Activated CD8-positive, alpha-beta memory T cell treated with anti-CD3 and anti-CD28 coated beads, Interleukin-2, amount 50 U/mL, for 48 hours (primary cell): ENCODE results near the gene SFRP4.

Experiments used
- DNase-seq: peaks from one replicate; pipeline ENCODE4 v3.0.0-alpha.2; 2020

SFRP4 gene

DNA sequence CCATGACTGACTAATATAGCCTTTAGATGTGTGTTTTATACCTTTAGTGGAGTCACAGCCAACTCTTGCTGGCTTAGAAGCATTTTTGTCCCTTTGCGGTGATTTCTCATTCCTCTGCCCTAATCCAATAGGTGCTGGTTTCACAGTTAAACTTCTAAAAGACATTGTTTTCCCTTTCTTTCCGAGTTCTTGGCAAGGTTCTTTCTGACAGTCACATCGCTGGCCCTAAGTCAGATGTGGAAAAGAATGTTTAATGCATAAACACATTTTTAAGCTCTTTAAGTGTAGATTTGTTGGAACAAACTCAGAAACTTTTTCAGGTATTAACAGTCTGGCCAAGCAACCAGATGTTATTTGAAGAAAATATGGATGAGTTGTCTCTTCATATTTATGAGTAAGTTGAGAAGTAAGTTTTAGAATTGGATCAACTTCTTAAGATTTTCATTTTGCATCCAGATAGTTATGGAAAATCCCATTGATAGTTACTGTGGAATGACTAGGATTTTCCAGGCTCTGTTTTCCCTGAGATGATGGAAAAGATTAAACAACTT is 7.9 kb upstream of the SFRP4 start:
- no peak for DNase-seq

DNA sequence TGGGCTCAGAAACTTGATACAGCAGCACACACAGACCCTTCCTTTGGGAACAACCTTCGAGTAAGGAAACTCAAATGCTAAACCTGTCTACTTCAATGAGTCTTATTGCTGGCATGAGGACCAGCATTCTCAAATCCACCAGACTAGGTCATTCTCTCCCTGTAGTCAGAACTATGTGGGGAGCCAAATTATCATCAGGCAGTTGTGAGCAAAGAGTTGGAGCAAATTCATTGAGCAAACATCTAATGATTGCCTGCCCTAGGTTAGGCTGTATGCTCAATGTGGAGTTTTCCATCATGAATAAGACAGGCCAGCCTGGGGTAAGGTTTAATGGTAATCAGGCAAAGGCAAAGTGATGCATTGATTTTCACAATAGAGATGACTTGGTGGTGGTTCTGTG is 7.4 kb upstream of the SFRP4 start:
- DNase-seq: no peak

DNA sequence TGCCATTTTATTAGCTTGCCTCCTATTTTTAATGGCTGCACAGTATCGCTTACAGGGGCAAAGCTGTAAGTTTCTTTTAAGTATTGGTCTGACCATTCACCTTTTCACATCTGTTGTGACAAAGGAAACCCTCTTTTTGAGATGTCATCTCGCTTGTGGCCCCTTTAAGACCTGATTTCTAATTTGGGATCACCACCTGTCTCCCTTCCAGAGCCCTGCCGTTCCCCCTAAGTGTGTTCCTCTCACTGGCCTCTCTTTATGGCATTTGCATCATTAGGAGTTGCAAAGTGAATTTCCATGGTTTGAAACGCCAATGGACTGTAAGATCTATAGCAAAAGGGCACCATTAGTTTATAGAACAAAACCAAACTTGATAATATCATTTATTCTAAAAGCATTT is 5.3 kb upstream of the SFRP4 start:
- DNase-seq: no peak

DNA sequence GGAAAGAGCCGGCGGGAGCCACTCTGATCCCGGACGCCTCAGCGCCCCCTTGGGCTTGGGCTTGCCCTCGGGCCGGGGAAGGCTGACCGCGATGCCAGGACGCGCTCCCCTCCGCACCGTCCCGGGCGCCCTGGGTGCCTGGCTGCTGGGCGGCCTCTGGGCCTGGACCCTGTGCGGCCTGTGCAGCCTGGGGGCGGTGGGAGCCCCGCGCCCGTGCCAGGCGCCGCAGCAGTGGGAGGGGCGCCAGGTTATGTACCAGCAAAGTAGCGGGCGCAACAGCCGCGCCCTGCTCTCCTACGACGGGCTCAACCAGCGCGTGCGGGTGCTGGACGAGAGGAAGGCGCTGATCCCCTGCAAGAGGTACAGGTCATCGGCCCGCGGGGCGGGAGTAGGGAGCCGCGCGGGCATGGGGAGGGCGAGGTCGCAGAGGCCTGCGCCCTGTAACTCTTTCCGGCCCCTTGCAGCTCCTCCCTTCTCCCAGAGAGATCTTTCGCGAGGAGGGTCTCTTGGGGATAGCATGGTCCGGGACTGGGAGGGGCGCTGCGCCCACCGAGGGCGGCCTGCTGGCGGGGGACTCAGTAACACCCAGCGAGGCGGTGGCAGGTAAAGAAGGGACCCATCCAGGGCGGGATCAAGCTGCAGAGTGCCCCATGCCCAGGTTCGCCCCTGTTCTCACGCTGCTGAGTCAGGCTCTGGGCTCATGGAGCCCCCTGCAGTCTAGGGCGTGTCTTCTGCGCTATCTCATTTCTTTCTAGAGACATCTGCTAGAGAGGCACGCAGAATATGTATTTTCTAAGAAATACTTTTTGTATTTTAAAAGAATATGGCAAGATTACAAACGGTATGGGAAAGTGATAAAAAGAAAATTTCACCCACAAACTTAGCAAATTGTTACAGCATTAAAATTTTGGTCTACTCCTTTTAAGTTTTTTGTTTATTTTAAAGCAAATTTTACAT is 4.5 kb upstream of the SFRP4 start:
- DNase-seq: peak; percentile 60

DNA sequence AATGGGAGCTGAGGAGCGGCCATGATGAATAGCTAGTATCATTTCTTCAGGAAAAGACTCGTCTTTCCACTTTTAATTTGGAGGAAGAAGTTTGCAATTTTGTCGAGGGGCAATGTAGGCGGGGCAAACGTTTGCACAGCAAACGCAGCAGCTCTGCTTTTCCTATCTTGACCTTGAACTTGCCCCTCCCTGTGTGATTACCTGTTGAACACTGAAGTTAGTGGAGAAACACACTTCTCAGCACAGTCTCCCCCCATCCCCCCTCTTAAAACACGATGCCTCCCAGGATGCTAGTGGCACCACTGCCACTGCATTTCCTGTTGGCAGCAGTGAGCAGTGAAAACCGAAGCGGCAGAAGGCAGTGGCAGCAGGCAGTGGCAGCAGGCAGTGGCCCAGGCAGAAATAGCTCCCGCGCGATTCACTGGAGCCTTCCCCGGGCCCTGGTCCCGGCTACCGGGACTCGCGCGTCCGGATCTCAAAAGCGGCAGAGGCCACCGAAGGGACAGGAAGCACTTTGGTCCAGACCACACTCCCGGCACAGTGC is 3.8 kb upstream of the SFRP4 start, which contains the start of gene EPDR1:
TSS of gene EPDR1 (plus strand) at position 336 of the 544 bp plus-strand sequence. CDS start 300 bp downstream, outside the sequence.
- peak; percentile 61 for DNase-seq

DNA sequence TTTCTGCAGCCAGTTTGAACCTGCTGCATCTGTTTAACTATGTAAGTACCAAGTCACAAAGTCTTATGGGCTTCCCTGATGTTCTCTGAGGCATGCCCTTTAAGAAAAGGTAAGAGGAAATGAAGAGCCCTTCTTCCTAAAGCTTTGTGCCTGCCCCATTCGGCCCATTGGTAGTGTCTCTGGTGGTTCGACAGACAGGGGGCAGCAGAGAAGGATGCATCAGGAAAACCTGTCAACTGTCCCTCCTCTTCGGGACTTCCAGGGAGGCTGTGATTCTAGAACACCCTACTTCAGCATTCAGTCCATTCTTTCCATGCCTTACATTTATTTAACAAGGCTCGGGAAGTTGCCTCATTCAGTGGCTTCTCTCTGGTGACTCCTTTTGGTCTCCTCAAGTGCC is 1.9 kb upstream of the SFRP4 start:
- no peak for DNase-seq

DNA sequence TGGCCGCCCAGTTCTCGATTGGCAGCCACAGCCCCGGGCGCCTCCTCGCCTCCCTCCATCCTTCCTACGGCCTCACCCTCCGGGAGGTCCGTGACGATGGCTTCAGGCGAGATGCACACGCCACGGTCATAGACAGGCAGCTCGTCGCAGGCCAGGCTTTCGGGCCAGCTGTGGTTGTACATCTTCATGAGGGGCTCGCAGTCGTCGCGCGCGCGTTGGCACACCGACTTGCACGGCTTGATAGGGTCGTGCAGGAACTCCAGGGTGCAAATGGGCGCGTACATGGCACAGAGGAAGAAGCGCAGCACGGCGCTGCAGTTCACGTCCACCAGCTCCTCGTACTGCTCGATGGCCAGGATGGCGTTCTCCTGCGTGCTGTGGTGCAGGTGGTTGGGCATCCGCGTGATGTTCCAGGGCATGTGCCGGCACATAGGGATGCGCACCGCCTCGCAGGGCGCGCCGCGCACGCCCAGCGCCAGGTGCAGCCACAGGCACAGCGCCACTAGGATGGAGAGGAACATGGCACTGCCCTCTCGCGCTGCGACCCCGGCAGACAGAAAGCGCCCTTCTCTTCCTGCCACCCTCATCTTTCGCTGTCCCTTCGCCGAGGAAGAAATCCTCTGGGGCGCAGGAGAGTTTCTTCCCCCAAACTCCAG is 472 bp downstream of the SFRP4 start:
- peak; percentile 53 for DNase-seq

DNA sequence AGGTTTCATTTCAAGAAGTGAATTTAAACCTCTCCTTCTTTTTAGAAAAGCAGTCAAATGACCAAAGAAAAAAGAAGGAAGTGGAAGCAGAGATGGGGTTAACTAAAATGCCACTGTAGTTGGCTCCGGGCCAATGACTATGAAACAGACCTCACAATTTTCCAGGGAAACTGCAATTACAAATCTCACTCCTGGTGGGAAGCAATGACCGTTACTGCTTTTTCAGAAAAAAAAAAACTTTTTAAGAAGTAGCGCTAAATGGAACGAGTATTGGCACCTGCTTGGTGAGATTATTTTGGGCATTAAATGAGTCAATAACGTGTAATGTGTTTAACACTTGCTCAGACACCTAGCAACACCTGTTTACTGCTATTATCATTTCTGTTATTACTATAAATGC is 1.2 kb downstream of the SFRP4 start:
- DNase-seq: no peak

DNA sequence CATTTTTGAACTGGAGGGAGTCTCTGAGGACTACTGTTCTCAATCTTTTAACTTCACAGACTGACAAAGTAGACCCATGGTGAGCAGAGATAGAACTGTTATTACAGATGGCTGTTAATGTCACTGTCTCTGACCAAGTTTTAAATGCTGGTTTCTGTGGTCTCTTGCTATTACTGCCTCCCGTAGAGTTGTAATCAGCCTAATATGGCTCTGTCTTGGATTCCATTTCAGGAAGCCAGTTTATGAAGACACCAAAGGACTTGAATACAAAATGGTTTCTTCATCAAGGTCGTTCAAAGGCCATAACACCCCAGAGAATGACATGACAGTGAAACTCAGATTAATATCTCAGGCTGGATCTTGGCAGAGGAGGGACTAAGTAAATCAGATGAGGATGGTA is 3.9 kb downstream of the SFRP4 start:
- DNase-seq: no peak

DNA sequence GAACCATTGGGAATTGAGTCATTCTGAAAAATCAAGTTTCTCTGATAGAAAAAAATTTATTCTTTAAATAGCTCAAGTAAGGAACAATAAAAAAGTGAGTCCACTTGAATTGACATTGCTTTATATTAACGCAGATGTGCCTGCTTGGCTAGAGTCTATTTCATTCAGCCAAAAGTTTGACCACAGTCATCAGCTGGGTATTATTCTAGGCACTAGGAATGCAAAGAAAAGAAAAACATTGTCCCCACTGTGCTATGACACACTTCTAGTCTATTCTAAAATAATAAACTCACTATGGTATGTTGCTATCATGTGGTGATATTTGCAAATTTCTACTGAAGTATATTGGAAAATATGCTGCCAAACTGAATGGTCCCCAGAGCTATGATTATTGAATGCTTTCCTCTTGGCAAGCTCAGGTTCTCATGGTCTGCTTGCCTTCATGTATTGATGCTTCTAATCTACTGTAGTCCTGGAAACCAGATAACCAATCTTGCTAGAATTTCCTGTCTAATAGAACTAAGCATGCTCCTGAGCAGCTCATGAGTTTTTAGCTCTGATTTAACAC is 8.3 kb downstream of the SFRP4 start:
- no peak for DNase-seq

DNA sequence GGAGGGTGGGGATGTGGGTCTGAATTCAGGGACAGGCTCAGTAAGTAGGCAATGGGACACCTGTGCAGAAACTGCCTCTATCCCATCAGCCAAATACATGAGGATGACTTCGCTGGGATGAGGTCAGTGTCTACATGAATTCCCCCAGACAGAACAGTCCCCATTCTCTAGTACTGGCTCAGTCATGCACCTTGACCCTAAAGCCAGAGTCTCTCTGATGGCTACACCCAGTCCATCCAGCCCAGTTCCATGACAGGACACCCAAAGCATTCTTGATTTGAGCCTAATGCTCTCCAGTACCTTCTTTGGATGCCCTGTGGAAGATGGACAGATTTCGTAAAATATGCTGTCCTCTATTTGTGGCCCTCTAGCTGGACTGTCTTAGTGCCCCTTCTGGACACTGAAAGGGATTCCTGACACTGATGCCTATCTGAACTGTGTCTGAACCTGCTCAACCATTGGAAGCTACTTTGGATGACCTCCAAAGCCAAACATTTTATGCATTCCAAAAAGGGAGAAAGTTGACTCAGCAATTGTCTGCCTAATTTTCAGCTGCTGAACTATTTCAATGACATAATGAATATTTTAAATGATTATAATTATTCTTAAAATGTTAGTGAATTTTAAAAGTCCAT is 14.6 kb downstream of the SFRP4 start:
- no peak for DNase-seq

DNA sequence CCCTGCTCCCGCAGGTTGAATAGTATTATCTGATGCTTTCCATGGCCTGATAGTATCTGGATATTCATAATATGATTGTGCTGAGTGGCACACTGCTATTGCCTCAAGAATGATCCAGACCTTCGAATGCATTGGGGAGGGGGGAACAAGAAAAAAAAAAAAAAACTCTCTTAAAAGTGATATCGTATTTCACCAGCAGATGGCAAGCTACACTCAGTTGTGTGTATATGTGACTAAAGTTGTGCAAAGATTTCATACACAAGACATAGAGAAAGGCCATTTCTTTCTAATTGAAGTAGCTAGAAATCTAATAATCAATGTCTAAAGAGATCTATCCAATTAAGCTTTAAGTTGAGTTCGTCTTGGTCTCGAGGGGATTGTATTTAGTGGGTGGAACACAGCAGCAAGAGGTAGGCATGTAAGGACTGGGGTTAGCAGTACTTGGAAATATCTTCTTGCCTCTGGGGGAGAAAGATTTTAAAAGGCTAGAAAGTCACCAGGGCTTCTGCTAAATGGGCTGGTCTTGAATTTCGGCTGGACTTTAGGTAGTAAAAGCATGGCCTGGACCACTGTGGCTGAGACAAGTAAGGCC is 15.3 kb downstream of the SFRP4 start:
- no peak for DNase-seq

DNA sequence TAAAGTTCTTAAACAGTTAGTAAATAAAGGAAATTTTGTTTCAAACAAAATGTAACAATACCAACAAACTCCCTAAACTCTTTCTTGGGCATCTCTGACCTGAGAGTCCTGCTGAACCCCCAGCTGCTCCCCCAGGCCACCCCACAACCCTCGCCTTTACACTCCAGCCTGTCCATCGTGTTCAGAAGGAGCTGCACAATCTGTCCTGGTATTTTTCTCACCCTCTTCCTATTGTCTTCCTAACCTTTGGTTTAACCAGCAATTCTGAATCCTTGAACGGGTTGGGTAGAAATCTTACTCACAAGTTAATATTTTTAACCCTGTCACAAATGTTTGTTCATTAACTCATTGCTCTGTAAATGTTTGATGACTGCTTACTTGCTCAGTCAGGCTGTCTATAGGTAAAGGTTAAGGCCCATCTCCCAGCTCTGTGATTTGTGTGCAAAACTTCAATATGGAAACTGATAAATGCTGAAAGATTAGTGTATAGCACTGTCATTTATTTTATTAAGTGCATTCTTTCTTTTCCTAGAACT is 16.8 kb downstream of the SFRP4 start:
- DNase-seq: no peak

DNA sequence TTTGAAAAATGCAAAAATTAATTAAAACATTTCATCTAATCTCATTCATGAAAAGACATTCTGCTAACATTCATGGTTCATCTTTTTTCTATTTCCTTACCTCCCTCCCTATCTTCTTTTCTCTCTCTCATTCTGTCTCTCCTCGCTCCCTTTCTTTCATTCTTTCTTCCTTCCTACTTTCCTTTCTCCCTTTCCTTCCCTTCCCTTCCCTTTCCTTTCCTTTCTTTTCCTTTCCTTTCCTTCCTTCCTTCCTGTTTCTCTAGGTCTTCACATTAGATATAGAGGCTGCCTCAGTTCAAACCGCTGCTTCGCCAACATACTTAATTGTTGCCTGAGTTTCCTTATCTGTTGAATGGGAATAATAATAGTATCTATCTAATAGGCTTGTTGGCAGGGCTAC is 21.9 kb downstream of the SFRP4 start:
- no peak for DNase-seq

DNA sequence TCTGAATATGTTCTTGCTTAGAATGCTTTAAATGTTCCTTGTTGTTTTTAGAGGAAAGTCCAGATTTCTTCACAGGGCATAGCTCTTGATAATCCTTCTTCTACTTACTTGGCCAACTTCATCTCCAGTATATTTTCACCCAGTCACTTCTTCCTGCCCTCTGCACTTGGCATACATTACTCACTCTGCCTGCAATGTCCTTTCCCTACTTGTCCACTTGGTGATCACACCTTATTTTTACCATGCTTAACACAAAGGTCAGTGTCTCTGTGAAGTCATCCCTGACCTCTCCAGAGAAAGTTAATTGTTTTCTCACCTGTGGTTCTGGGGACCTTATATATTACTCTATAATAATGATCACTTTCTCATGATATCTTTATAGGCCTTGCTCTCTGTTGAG is 23.3 kb downstream of the SFRP4 start:
- no peak for DNase-seq

DNA sequence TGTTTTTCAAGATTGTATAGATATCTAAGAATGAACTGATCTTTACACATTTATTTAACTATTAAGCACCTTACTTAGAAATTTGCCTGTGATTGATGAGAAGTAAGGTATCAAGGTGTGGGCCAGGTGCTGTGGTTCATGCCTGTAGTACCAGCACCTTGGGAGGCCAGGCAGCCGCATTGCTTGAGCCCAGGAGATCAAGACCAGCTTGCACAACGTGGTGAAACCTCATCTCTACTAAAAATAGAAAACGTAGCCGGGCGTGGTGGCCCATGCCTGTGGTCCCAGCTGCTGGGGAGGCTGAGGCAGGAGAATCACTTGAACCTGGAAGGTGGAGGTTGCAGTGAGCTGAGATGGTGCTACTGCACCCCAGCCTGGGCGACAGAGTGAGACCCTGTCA is 34.5 kb downstream of the SFRP4 start:
- DNase-seq: no peak
